ENCODE results near the gene CEP72. TPM values are rescaled to one million over a fixed set of nuclear protein-coding genes. Genes with fewer than 3 reads are reported as not detected.

The CEP72 gene
- total and polyA plus RNA-seq, 10 of the 15 experiments (the other 5 are each of a cell fraction or from before 2014, with no cell fraction given) = 0.35 to 13.5 (median 8.3) TPM

DNA sequence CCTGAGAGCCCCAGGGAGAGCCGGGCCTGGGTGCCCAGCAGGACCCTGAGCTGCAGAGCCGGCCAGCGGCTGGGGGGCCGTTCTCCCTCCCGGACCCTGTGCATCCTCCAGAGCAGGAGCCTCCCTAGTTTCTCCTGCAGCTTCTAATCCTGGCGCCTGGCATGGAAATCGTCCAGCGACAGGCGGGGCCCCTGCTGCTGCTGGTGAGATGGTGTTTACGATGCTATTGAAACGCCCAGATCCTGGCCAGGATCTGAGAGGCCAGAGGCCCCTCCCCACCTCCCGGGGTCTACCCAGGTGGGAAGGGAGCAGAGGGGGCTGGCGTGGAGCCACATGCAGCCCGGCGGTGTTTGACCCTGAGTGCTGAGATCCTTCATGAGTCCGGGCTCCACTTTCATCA lies 38.2 kb upstream of the CEP72 start:
- no peaks in the 10 kb centered on the region for H3K79me2 ChIP-seq (ENCODE audit: control insufficient read depth, insufficient read depth, low read length)
- in situ Hi-C loops (cut with MboI) (no loop called here), intact Hi-C loops (cut with micrococcal nuclease; ENCODE audit: unreplicated experiment) (no loop called here)
- no peaks in the 10 kb centered on the region; the same call in 1 of the 3 replicates for H3K9me3 ChIP-seq (replicated peaks; ENCODE audit: control insufficient read depth, insufficient read depth, low read length)
- POLR2A ChIA-PET = no interaction called here
- SMC1A ChIA-PET (ENCODE audit: uncharacterized antibody, unreplicated experiment) = no interaction called here
- no peak for FAIRE-seq
- H3K4me3 ChIP-seq = no peak overlapping the region
- no TSS peak for BruUV-seq (replicated peaks)
- 51% methylated on average over 16 of the region's 16 CpGs for WGBS (ENCODE audit: insufficient coverage, insufficient replicate concordance, low lambda C conversion rate, missing lambda C conversion rate)
- RAD21 ChIA-PET (ENCODE audit: unreplicated experiment) = no interaction called here
- no peak overlapping the region for H3K27ac ChIP-seq (ENCODE audit: control insufficient read depth, insufficient read depth)
- H3K27me3 ChIP-seq (replicated peaks in 1 of 2; ENCODE audit: control insufficient read depth in 2 of 2, insufficient read depth in 2 of 2, low read length in 1 of 2) = no peaks in the 10 kb centered on the region; a peak in 1 of 4 replicates
- H3K9ac ChIP-seq (ENCODE audit: control insufficient read depth, insufficient read depth, low read length) = no peak overlapping the region
- CTCF ChIA-PET = no interaction called here
- no peak for DNase-seq (ENCODE audit: low read depth, low spot score)
- H4K20me1 ChIP-seq (ENCODE audit: control insufficient read depth, insufficient read depth) = no peaks in the 10 kb centered on the region
- TF ChIP-seq NRF1 (conservative IDR thresholded peaks at IDR 0.05; ENCODE audit: low read depth, low read length) (no peak), SREBF2 (IDR thresholded peaks at IDR 0.05; ENCODE audit: low read length) (no peak), MXI1 (IDR thresholded peaks at IDR 0.05; ENCODE audit: low read depth, low read length) (no peak), NR2C2 (IDR thresholded peaks at IDR 0.05; ENCODE audit: borderline replicate concordance, control insufficient read depth, insufficient read length, low read depth) (no peak), ASH2L (IDR thresholded peaks at IDR 0.05; ENCODE audit: borderline replicate concordance, low read depth) (no peak), SMAD1 (IDR thresholded peaks at IDR 0.05; ENCODE audit: low read depth, partially characterized antibody) (no peak), MYC (IDR thresholded peaks at IDR 0.05; ENCODE audit: insufficient read depth, insufficient read length, insufficient replicate concordance, low read length, severe bottlenecking) (no peak), FOS (IDR thresholded peaks at IDR 0.05; ENCODE audit: borderline replicate concordance, extremely low read depth, insufficient read length) (no peak), POLR2A (IDR thresholded peaks at IDR 0.05; ENCODE audit: low read depth, low read length) (no peak), SUZ12 (IDR thresholded peaks at IDR 0.05; ENCODE audit: unreplicated experiment) (no peak), NFIC (IDR thresholded peaks at IDR 0.05; ENCODE audit: low read depth, low read length) (no peak), TCF12 (IDR thresholded peaks at IDR 0.05; ENCODE audit: low read depth, low read length) (no peak)
- no peaks in the 10 kb centered on the region for H3K4me1 ChIP-seq (ENCODE audit: control insufficient read depth, insufficient read depth, low read length)
- ATAC-seq = no peak
- no peak overlapping the region for H2AFZ ChIP-seq (ENCODE audit: control insufficient read depth, low read depth, low read length)
- no peaks in the 10 kb centered on the region for H3K36me3 ChIP-seq (ENCODE audit: control insufficient read depth in 2 of 2, insufficient read depth in 2 of 2, low read length in 1 of 2)
- H3K4me2 ChIP-seq (ENCODE audit: control insufficient read depth, insufficient read depth) = no peak overlapping the region

All from GM12878 (cell line).